LNCAP (cell line): ENCODE measurements around the gene L3MBTL4.

ENCODE experiments used
- TF ChIP-seq, protein P1 (sequence below): fragments of 450-650 bp; IDR thresholded peaks from 2 replicates; pipeline ENCODE4 v1.5.1; 2017; ENCODE audit warnings: mild to moderate bottlenecking

L3MBTL4 gene

GRCh38 chr18:6060149-6060548 lies 354.6 kb downstream of the L3MBTL4 start:
- TF ChIP-seq, protein P1, sequence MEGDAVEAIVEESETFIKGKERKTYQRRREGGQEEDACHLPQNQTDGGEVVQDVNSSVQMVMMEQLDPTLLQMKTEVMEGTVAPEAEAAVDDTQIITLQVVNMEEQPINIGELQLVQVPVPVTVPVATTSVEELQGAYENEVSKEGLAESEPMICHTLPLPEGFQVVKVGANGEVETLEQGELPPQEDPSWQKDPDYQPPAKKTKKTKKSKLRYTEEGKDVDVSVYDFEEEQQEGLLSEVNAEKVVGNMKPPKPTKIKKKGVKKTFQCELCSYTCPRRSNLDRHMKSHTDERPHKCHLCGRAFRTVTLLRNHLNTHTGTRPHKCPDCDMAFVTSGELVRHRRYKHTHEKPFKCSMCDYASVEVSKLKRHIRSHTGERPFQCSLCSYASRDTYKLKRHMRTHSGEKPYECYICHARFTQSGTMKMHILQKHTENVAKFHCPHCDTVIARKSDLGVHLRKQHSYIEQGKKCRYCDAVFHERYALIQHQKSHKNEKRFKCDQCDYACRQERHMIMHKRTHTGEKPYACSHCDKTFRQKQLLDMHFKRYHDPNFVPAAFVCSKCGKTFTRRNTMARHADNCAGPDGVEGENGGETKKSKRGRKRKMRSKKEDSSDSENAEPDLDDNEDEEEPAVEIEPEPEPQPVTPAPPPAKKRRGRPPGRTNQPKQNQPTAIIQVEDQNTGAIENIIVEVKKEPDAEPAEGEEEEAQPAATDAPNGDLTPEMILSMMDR = no peak

DNA sequence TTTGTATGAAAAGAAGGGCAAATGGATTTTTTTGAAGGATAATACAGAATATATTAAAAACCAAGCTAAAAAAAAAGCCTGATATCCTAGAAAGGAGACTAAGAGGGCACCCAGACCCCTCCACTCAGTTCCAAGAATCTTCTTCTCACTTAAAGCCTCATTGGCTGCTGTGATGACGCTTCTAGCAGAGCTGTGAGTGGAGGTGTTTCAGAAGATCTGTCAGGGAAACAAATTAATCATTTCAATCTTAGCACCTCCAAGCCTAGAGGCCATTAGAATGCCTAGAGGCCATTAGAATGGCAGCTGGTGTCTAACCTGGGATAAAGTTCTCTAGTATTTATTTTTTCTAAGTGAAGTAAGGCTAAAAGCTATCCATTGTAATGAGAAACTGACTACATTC lies 355.2 kb downstream of the L3MBTL4 start:
- TF ChIP-seq, protein P1 = no peak

DNA sequence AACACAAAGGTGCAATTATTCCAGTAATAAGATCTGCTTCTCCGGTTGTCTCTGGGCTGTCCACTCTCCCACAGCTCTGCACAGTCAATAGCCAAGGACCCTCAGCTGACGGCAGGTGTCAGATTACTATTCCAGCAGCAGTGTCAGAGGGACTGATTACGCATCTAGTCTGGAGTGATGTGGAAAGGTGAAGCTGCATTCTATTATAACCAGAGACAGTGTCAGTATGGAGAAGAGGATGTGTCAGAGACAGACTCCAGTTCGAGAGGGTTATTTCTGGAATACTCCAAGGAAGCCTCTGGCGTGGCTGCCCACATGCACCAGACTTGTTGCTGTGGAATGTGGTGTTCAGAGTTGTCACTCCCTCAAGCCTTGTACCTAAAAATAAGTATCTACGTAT lies 355.8 kb downstream of the L3MBTL4 start:
- TF ChIP-seq, protein P1 = no peak

- TF ChIP-seq, protein P1 = no peak
These were observed 357.1 kb downstream of the L3MBTL4 start for GRCh38 chr18:6057604-6058003.

DNA sequence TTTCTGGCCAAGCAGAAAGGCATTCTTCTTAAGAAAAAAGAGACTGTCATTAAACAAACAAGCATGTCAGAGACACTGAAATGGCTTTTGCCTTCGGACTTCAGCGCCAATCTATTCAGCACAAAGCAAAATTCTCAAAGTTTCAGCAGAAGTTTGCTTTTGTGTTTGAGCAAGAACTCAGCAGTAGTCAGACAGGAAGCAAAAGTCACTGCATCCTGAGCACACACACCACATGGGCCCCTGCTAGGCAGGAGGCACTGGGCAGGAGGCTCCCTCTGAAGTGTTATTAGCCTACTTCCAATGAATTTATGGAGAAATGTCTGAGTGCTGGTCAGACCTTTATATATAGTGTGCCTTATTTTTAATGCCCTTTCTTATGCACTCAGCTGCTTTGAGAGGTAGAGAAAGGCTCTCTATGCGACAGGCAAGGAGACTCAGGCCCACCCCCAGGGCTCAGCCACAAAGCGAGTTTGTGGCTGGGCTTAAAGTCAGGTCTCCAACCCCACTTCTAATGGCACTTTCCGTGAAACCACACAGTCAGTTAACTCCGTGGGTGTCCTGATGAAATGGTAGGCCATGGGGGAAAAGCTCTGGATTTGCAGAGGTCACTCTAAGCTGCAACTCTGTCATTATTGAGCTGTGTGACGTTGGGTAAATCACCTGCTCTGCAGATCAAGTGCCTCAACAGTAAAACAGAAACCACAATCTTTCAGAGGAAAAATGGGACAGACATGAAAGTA lies 358.4 kb downstream of the L3MBTL4 start:
- TF ChIP-seq, protein P1 = no peak

DNA sequence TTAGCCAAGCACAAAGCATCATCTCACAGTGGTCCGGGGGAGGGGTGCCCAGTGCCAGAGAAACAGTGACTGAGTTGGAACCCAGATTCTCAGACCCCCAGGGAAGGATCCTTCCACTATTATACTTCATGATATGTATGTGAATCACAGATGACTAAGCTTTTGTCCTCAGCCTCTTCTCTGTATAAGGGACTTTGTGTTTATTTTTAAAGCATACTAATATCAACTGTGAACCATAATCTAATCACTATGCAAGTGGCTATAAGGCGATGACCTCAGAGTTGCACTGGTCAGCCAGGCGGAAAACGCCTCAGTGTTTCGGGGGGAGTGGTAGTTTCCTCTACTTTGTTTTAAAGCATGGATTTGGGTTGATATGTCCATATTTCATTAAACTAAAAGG lies 359.0 kb downstream of the L3MBTL4 start:
- TF ChIP-seq, protein P1 = no peak

- TF ChIP-seq, protein P1 = no peak
These were observed 360.4 kb downstream of the L3MBTL4 start for GRCh38 chr18:6054256-6054842.
